GM21723 (cell line): ENCODE measurements around the gene FAM107A.
"Not testable (repeated sequence)": the region's sequence is repeated elsewhere in the genome, so short reads cannot be mapped to it uniquely, and the experiment has no call there.

Experiments used
- ATAC-seq: cut with Tn5 transposase; IDR thresholded peaks from one replicate; pipeline ENCODE4 v1.9.1; 2021; ENCODE audit warnings: mild to moderate bottlenecking, moderate library complexity; ENCODE audit not compliant: unreplicated experiment

The FAM107A gene

GRCh38 chr3:58539626-58540025 is 37.6 kb downstream of the FAM107A start:
- no peak for ATAC-seq

- no peak for ATAC-seq
These were observed 39.5 kb downstream of the FAM107A start for GRCh38 chr3:58537412-58538301.

GRCh38 chr3:58536501-58537411 is 40.4 kb downstream of the FAM107A start, which contains the start of gene ACOX2:
Gene ACOX2 (minus strand): TSS chr3:58537190. CDS start chr3:58535106, 2,084 bp downstream.
- no peak for ATAC-seq

- ATAC-seq = no peak
These were observed 41.4 kb downstream of the FAM107A start for GRCh38 chr3:58535531-58536500.

- ATAC-seq = no peak
These were observed 42.3 kb downstream of the FAM107A start for GRCh38 chr3:58534592-58535494.

GRCh38 chr3:58532794-58533220 is 44.4 kb downstream of the FAM107A start:
- ATAC-seq = peak; percentile 95

- ATAC-seq = no peak
These were observed 45.2 kb downstream of the FAM107A start for GRCh38 chr3:58531956-58532355.

GRCh38 chr3:58531555-58531954 is 45.6 kb downstream of the FAM107A start:
- no peak for ATAC-seq

- ATAC-seq = no peak
These were observed 46.8 kb downstream of the FAM107A start for GRCh38 chr3:58530354-58530865.

- ATAC-seq = no peak
These were observed 47.5 kb downstream of the FAM107A start for GRCh38 chr3:58529516-58530353.

- no peak for ATAC-seq
These were observed 48.6 kb downstream of the FAM107A start for GRCh38 chr3:58528629-58529028.

GRCh38 chr3:58527440-58527839 is 49.8 kb downstream of the FAM107A start:
- not testable (repeated sequence) for ATAC-seq

- no peak for ATAC-seq
These were observed 50.7 kb downstream of the FAM107A start for GRCh38 chr3:58526515-58526957.

- ATAC-seq = no peak
These were observed 52.8 kb downstream of the FAM107A start for GRCh38 chr3:58524326-58524888.

- no peak for ATAC-seq
These were observed 54.3 kb downstream of the FAM107A start for GRCh38 chr3:58522759-58523425.

- no peak for ATAC-seq
These were observed 55.1 kb downstream of the FAM107A start for GRCh38 chr3:58521917-58522631.

- ATAC-seq = no peak
These were observed 55.9 kb downstream of the FAM107A start for GRCh38 chr3:58521336-58521670.
